Activated CD4-positive, alpha-beta T cell treated with anti-CD3 and anti-CD28 coated beads, Interleukin-2, amount 50 U/mL, for 48 hours (primary cell): ENCODE results near the gene NUAK1.

Source experiments
- DNase-seq, 2 experiments: peaks; one replicate each; pipeline ENCODE4 v3.0.0-alpha.2; 2020

NUAK1 gene

GRCh38 chr12:106108185-106108835, 30.4 kb downstream of the NUAK1 start:
- no peak for DNase-seq

GRCh38 chr12:106107566-106107965, 31.2 kb downstream of the NUAK1 start:
- DNase-seq = no peak

- no peak for DNase-seq
Measured at GRCh38 chr12:106106892-106107291, 31.9 kb downstream of the NUAK1 start.

GRCh38 chr12:106106061-106106566, 32.6 kb downstream of the NUAK1 start:
- DNase-seq = no peak

- DNase-seq = no peak
Measured at GRCh38 chr12:106101803-106102202, 37.0 kb downstream of the NUAK1 start.

GRCh38 chr12:106098691-106099200, 40.0 kb downstream of the NUAK1 start:
- DNase-seq = no peak

GRCh38 chr12:106097011-106097410, 41.7 kb downstream of the NUAK1 start:
- DNase-seq = no peak

- no peak for DNase-seq
Measured at GRCh38 chr12:106096376-106096775, 42.4 kb downstream of the NUAK1 start.

GRCh38 chr12:106094304-106094703, 44.5 kb downstream of the NUAK1 start:
- DNase-seq = no peak

- no peak for DNase-seq
Measured at GRCh38 chr12:106093246-106093645, 45.5 kb downstream of the NUAK1 start.

- DNase-seq = no peak
Measured at GRCh38 chr12:106091446-106091820, 47.3 kb downstream of the NUAK1 start.

- no peak for DNase-seq
Measured at GRCh38 chr12:106090591-106091445, 47.9 kb downstream of the NUAK1 start.

- no peak for DNase-seq
Measured at GRCh38 chr12:106089935-106090334, 48.8 kb downstream of the NUAK1 start.

- no peak for DNase-seq
Measured at GRCh38 chr12:106088811-106089485, 49.8 kb downstream of the NUAK1 start.

- DNase-seq = no peak
Measured at GRCh38 chr12:106088246-106088808, 50.4 kb downstream of the NUAK1 start.

GRCh38 chr12:106086696-106087095, 52.1 kb downstream of the NUAK1 start:
- DNase-seq = no peak

GRCh38 chr12:106085213-106085612, 53.5 kb downstream of the NUAK1 start:
- DNase-seq = no peak

GRCh38 chr12:106084759-106085158, 54.0 kb downstream of the NUAK1 start:
- no peak for DNase-seq

GRCh38 chr12:106084014-106084671, 54.6 kb downstream of the NUAK1 start:
- DNase-seq = no peak

- DNase-seq = no peak
Measured at GRCh38 chr12:106082216-106083175, 56.3 kb downstream of the NUAK1 start.

- DNase-seq = no peak
Measured at GRCh38 chr12:106081606-106082005, 57.1 kb downstream of the NUAK1 start.
